ENCODE measurements around the gene FAM13A. TPM values are rescaled to one million over a fixed set of nuclear protein-coding genes. Genes with fewer than 3 reads are reported as not detected.

FAM13A gene
- total RNA-seq, 1 donor from 2014 or later = 33.4 TPM

- H3K36me3 ChIP-seq = no peaks in the 10 kb centered on the region
- DNase-seq (no peak), ATAC-seq (no peak)
- TF ChIP-seq CTCF (IDR thresholded peaks at IDR 0.05) = no peak
- peaks cover 5% of the 10 kb centered on the region for H3K4me1 ChIP-seq
- no peak overlapping the region for H3K4me3 ChIP-seq
- no peaks in the 10 kb centered on the region for H3K9me3 ChIP-seq
- H3K27ac ChIP-seq = no peak overlapping the region
- no peaks in the 10 kb centered on the region for H3K27me3 ChIP-seq
- intact Hi-C loops (cut with DNase I) = no loop called here
Measured at GRCh38 chr4:89054627-89055026, 2.4 kb downstream of the FAM13A start.

GRCh38 chr4:89049853-89050252 lies 7.1 kb downstream of the FAM13A start:
- Histone ChIP-seq H3K36me3 (no peaks in the 10 kb centered on the region), H3K4me1 (peaks cover 2% of the 10 kb centered on the region), H3K27ac (no peak overlapping the region), H3K4me3 (no peak overlapping the region), H3K9me3 (no peaks in the 10 kb centered on the region), H3K27me3 (no peaks in the 10 kb centered on the region)
- TF ChIP-seq CTCF (IDR thresholded peaks at IDR 0.05) = no peak
- intact Hi-C loops (cut with DNase I) = no loop called here
- DNase-seq = no peak
- ATAC-seq = no peak

GRCh38 chr4:89048906-89049601 lies 7.9 kb downstream of the FAM13A start:
- DNase-seq (no peak), ATAC-seq (no peak)
- intact Hi-C loops (cut with DNase I) = no loop called here
- H3K27me3 ChIP-seq = no peaks in the 10 kb centered on the region
- H3K9me3 ChIP-seq = no peaks in the 10 kb centered on the region
- H3K36me3 ChIP-seq = no peaks in the 10 kb centered on the region
- no peak overlapping the region for H3K27ac ChIP-seq
- no peak for TF ChIP-seq CTCF (IDR thresholded peaks at IDR 0.05)
- no peaks in the 10 kb centered on the region for H3K4me1 ChIP-seq
- no peak overlapping the region for H3K4me3 ChIP-seq

GRCh38 chr4:89044147-89044900 lies 12.7 kb downstream of the FAM13A start:
- H3K27ac ChIP-seq = no peak overlapping the region
- no peaks in the 10 kb centered on the region for H3K9me3 ChIP-seq
- no peaks in the 10 kb centered on the region for H3K27me3 ChIP-seq
- intact Hi-C loops (cut with DNase I) = no loop called here
- H3K4me1 ChIP-seq = no peaks in the 10 kb centered on the region
- no peaks in the 10 kb centered on the region for H3K36me3 ChIP-seq
- no peak for DNase-seq
- ATAC-seq = no peak
- TF ChIP-seq CTCF (IDR thresholded peaks at IDR 0.05) = no peak
- H3K4me3 ChIP-seq = no peak overlapping the region

- Histone ChIP-seq H3K27ac (no peak overlapping the region), H3K4me3 (no peak overlapping the region), H3K9me3 (no peaks in the 10 kb centered on the region), H3K27me3 (no peaks in the 10 kb centered on the region), H3K36me3 (no peaks in the 10 kb centered on the region), H3K4me1 (no peaks in the 10 kb centered on the region)
- no peak for ATAC-seq
- no peak for TF ChIP-seq CTCF (IDR thresholded peaks at IDR 0.05)
- intact Hi-C loops (cut with DNase I) = no loop called here
- DNase-seq = no peak
Measured at GRCh38 chr4:89042055-89042454, 14.9 kb downstream of the FAM13A start.

Measured in upper lobe of right lung (tissue), 1 donor.